K562 (cell line): ENCODE results near the gene KRTAP25-1.

Source experiments
- CEBPB ChIP-seq: fragments of 450-650 bp; IDR thresholded peaks from 2 replicates; pipeline ENCODE4 v1.6.1; 2016; ENCODE audit warnings: missing genetic modification characterization, missing compliant biosample characterization
- CHD2 ChIP-seq: IDR thresholded peaks from 2 replicates; pipeline ENCODE4 v1.6.1; 2011; ENCODE audit warnings: low read depth, low read length
- EZH2 ChIP-seq: IDR thresholded peaks from 2 replicates; pipeline ENCODE4 v1.6.1; 2012; ENCODE audit warnings: low read depth, mild to moderate bottlenecking, inconsistent platforms, low read length, borderline replicate concordance
- POLR2A ChIP-seq: fragments of 450-650 bp; conservative IDR thresholded peaks from 2 replicates; pipeline ENCODE4 v1.6.1; 2016
- ZNF274 ChIP-seq: IDR thresholded peaks from 2 replicates; pipeline ENCODE4 v1.6.1; 2011; ENCODE audit warnings: low read depth, mild to moderate bottlenecking, low read length, moderate library complexity, borderline replicate concordance
- TF ChIP-seq, protein P1 (sequence below): fragments of 450-650 bp; conservative IDR thresholded peaks from 2 replicates; pipeline ENCODE4 v1.6.1; 2016; ENCODE audit warnings: missing genetic modification characterization, low read depth, mild to moderate bottlenecking, missing compliant biosample characterization, moderate library complexity
- TF ChIP-seq, protein P2 (sequence below), 2 experiments: IDR thresholded peaks; 2 replicates each; pipeline ENCODE4 v1.6.1; 2012; ENCODE audit warnings: improper control_type of control experiment in 2 of 2, low read depth in 2 of 2, low read length in 2 of 2, borderline replicate concordance in 1 of 2
- TF ChIP-seq, protein P3 (sequence below): fragments of 450-650 bp; conservative IDR thresholded peaks from 2 replicates; pipeline ENCODE4 v1.6.1; 2016; ENCODE audit warnings: missing genetic modification characterization, low read depth, mild to moderate bottlenecking, control low read depth, missing compliant biosample characterization
- TF ChIP-seq, protein P4 (sequence below): sonication (generic); formaldehyde crosslinking; IDR thresholded peaks from 2 replicates; pipeline ENCODE4 v1.8.1; 2023; ENCODE audit warnings: mild to moderate bottlenecking, missing genetic modification reagents, moderate library complexity

GRCh38 chr21:30240661-30241060 lies 48.7 kb downstream of the KRTAP25-1 start:
- TF ChIP-seq, protein P1, sequence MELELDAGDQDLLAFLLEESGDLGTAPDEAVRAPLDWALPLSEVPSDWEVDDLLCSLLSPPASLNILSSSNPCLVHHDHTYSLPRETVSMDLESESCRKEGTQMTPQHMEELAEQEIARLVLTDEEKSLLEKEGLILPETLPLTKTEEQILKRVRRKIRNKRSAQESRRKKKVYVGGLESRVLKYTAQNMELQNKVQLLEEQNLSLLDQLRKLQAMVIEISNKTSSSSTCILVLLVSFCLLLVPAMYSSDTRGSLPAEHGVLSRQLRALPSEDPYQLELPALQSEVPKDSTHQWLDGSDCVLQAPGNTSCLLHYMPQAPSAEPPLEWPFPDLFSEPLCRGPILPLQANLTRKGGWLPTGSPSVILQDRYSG (tag): no peak
- TF ChIP-seq EZH2 (no peak), CEBPB (tag) (no peak), ZNF274 (no peak), CHD2 (no peak), POLR2A (no peak)
- TF ChIP-seq, protein P2, sequence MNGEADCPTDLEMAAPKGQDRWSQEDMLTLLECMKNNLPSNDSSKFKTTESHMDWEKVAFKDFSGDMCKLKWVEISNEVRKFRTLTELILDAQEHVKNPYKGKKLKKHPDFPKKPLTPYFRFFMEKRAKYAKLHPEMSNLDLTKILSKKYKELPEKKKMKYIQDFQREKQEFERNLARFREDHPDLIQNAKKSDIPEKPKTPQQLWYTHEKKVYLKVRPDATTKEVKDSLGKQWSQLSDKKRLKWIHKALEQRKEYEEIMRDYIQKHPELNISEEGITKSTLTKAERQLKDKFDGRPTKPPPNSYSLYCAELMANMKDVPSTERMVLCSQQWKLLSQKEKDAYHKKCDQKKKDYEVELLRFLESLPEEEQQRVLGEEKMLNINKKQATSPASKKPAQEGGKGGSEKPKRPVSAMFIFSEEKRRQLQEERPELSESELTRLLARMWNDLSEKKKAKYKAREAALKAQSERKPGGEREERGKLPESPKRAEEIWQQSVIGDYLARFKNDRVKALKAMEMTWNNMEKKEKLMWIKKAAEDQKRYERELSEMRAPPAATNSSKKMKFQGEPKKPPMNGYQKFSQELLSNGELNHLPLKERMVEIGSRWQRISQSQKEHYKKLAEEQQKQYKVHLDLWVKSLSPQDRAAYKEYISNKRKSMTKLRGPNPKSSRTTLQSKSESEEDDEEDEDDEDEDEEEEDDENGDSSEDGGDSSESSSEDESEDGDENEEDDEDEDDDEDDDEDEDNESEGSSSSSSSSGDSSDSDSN (IDR thresholded peaks at IDR 0.05; ENCODE audit: borderline replicate concordance in 1 of 2, low read depth in 2 of 2, low read length in 2 of 2): no peak
- TF ChIP-seq, protein P3, sequence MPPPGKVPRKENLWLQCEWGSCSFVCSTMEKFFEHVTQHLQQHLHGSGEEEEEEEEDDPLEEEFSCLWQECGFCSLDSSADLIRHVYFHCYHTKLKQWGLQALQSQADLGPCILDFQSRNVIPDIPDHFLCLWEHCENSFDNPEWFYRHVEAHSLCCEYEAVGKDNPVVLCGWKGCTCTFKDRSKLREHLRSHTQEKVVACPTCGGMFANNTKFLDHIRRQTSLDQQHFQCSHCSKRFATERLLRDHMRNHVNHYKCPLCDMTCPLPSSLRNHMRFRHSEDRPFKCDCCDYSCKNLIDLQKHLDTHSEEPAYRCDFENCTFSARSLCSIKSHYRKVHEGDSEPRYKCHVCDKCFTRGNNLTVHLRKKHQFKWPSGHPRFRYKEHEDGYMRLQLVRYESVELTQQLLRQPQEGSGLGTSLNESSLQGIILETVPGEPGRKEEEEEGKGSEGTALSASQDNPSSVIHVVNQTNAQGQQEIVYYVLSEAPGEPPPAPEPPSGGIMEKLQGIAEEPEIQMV (tag): no peak
- TF ChIP-seq, protein P4, sequence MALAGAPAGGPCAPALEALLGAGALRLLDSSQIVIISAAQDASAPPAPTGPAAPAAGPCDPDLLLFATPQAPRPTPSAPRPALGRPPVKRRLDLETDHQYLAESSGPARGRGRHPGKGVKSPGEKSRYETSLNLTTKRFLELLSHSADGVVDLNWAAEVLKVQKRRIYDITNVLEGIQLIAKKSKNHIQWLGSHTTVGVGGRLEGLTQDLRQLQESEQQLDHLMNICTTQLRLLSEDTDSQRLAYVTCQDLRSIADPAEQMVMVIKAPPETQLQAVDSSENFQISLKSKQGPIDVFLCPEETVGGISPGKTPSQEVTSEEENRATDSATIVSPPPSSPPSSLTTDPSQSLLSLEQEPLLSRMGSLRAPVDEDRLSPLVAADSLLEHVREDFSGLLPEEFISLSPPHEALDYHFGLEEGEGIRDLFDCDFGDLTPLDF (CRISPR knock-in tag): no peak
